NCI-H2227 treated with DMSO at 0.1 percent for 48 hours (cell line): ENCODE results near the gene DENR.
A peak's percentile ranks its signal among the peaks of the same experiment; 100 is the strongest.
"Not testable (repeated sequence)": the region's sequence is repeated elsewhere in the genome, so short reads cannot be mapped to it uniquely, and the experiment has no call there.

Source experiments
- DNase-seq: peaks from one replicate; lab custom pipeline; 2025; lab: John Stamatoyannopoulos, UW

DENR gene, protein sequence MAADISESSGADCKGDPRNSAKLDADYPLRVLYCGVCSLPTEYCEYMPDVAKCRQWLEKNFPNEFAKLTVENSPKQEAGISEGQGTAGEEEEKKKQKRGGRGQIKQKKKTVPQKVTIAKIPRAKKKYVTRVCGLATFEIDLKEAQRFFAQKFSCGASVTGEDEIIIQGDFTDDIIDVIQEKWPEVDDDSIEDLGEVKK

DNA sequence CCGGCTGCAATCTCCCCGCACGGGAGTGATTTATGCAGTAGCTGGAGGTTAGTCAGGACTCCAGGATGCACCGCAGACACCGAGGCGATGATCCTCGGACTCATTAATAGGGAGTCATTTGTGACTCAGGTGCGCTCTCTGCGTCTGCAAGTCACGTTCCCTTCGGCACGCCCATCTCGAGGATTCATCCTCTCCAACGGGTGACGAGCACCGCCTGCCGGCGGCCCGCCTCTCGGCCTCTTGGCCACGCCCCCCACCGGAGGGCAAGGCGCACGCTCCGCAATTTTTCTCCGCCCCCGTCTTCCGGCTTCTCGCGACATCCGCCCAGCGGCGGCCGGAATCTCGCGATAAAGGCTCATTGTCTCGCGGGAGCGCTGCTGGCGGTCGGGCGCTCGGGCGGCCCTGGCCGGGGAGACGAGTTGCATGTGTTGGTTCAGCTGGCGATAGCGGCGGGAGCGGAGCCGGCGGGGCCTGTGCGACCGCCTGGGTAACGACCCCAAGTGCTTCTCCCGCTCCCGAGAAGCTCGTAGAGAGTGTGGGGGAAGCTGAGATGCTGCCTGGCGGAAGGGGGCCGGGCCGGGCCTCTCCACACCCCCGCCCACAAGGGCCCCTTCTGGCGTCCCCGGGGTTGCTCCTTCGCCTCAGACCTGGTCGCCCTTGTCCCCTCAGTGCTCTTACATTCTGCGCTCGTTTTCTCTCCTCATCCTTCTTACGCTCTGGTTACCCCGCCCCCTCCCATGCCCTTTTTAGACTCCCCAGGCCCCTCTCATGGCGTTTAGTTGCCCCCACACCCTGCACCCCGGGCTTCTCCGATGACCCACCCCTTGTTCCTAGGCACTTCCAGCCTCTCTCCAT is at the start of gene DENR:
Gene DENR, plus strand, starts transcription at position 361 of the 855 bp plus-strand sequence. CDS start 878 bp downstream, outside the sequence.
- peak; percentile 97 for DNase-seq

DNA sequence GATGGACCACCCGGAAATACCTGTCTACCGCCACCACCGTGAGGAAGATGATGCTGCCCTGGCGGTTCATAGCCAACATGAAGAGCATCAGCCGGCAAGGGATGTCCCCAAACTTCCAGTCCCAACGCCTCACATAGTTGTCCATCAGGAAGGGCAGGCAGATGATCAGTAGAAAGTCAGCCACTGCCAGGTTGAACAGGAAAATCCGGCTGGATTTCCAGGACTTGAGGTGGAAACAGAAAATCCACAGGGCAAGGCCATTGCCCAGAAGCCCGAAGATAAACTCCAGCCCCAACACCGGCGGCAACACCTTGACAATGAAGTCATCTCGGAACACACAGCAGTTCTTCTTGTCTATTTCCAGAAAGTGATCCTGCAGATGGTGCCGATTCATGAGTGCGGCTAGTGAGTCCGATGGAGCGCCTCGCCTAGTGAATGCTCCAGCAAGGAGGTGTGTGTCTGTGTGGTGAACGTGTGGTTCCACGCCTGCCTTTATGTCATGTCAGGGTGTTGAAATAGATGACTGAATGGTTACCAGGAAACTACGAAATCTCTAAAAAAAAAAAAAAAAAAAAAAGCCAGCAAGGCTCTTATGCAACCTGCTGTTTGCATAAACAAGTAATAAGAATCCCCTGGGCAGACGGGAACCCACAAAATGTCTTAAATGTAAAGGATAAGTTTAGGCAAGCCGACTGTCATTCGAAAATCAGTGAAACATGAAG is 49.6 kb upstream of the DENR start, which contains the start of gene HCAR2:
Gene HCAR2, minus strand, starts transcription at position 468 of the 722 bp plus-strand sequence. Its CDS starts 74 bp downstream, at position 394.
- not testable (repeated sequence) for DNase-seq

DNA sequence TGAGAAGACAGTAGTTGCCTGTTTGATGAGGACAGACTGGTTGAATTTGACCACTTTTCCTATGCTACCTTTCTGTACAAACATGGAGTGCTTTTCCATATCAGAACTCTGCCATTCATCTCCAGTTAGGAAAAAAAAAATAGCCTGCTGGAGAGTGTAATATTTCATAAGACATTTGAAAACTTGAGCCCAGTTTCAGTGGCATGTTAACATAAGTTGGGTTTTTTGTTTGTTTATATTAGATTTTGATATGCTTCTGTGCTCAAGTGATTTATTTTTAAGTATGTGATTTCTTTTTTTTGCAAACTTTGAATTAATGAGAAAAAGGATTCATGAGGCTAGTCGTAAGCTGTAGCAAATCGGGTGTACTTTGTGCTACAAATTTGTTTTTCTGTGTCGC is 48.8 kb upstream of the DENR start:
- DNase-seq = not testable (repeated sequence)

DNA sequence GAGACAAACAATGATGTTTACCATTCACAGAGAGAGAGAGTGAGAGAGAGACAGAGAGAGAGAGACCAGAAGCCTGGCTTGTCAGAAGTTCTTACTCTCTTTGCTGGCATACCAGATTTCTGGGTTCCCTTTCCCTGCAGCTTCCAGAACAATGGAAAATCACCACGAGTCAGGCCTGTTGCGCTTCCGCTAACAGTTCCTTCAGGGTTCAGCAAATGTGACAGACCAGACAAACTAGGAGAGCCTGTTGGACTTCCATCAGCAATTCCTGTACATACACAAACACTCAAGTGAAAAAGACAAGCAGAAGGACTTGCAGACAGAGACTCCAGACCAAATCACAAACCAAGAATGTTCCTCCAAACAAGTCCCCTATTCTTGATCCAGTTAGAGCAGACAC is 43.3 kb upstream of the DENR start:
- not testable (repeated sequence) for DNase-seq

DNA sequence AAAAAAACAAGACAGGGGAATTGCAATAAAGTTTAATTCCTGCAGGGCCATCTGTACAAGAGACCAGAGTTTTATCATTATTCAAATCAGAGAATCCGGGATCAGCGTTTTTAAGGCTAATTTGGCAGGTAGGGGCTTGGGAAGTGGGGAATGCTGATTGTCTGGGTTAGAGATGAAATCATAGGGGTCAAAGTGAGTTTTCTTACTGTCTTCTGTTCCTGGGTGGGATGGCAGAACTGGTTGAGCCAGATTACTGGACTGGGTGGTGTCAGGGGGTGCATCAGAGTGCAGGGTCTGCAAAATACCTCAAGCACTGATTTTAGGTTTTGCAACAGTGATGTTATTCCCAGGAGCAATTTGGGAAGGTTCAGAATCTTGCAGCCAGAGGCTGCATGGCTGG is 42.3 kb upstream of the DENR start:
- DNase-seq = not testable (repeated sequence)

DNA sequence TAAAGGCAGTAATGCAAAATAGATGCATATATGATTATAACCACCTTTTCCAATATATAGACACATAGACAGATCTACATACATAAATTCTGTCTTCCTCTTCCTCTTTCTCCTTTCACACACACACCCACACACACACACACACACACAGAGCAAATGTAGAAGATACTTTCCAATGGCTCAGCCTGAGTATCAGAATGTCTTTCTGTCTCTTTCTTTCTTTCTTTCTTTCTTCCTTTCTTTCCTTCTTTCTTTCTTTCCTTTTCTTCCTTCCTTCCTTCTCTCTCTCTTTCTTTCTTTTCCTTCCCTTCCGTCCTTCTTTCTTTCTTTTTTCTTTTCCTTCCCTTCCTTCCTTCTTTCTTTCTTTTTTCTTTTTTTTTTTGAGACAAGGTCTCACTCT is 41.4 kb upstream of the DENR start:
- DNase-seq = not testable (repeated sequence)

DNA sequence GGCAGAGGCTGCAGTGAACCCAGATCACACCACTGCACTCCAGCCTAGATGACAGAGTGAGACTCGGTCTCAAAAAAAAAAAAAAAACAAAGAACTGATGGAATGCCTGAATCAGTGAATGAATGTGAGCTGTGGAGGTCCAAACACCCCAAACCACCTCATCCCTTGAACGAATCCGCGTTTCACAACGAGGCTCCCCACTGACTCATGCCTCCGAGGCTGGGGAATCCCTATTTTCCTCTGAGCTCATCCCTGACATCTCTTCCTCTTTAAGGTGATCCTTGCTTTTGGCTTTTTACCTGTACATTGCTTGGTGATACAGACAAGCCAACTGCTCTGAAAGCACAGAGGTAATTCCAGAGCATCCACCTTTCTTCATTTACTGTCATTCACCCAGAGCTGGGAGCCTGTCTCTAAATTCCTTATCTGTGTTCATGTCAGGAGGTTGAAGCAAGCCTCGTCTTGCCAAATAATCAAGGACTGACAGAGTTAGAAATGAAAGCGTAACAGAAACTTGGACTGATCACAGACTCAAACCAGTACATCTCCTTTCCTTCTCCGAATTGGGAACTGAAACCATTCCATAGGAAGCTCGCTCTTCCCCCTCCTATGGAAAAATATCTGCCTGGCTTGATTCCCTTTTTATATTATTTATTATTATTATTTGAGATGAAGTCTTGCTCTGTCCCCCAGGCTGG is 39.0 kb upstream of the DENR start:
- not testable (repeated sequence) for DNase-seq

DNA sequence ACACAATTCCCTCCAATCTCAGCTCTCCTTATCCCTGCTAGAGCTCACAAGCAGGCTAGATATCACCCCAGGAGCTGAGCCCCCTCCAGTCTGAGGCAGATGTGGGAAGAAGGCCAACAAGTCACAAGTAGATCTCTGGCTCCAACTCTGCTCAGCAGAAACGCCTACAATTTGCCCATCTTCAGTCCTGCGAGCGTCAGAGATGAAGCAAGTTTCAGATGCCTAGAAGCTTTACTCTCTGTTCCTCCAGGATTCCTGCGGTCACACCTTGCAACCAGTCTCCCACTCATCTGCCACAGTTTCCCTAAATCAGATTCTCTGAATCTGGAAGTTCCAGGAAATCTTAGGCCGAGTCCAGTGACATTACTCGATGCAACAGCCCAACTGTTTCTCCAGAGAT is 37.4 kb upstream of the DENR start:
- not testable (repeated sequence) for DNase-seq

DNA sequence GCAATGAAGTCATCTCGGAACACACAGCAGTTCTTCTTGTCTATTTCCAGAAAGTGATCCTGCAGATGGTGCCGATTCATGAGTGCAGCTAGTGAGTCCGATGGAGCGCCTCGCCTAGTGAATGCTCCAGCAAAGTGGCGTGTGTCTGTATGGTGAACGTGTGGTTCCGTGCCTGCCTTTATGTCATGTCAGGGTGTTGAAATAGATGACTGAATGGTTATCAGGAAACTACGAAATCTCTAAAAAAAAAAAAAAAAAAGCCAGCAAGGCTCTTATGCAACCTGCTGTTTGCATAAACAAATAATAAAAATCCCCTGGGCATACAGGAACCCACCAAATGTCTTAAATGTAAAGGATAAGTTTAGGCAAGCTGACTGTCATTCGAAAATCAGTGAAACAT is 36.0 kb upstream of the DENR start, which contains the start of gene HCAR3:
Gene HCAR3, minus strand, starts transcription at position 154 of the 400 bp plus-strand sequence. Its CDS starts 74 bp downstream, at position 80.
- not testable (repeated sequence) for DNase-seq

DNA sequence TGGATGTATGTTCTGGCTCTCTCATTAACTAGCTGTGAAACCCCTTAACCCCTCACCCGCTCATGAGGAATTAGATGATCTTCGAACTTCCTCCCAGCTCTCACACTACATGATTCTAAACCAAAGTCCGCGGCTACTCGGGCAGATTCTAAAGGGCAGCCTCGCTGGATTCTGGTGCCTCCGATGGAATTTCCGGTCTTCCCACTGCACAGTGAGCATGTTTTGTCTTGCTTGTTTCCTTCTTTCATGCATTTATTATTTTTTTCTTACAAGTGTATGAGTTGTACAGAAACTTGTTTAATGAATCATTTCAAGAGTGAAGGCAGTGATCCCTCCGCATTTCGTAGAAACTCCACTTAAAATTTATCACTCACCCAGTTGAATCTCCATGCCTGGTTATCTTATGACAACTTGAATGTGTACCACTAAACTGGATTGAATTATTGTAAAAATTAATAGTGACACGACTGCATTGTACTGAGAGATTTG is 31.5 kb upstream of the DENR start:
- DNase-seq = no peak

DNA sequence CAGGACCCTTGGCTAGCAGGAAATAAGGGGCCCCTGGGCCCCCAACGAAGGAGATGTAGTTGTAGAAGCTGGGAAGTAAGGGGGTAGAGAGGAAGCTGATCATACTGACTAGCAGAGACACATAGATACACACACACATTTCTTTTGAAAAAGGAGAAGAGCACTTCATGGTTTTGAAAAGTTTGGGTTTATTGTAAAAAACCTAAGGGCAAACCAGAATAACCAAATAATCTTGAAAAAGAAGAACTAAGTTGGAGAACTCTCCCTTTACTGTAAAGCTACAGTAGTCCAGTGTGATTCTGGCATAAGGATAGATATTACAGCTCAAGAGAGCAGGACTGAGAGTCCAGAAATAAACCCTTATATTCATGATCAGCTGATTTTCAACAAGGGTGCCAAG is 30.2 kb upstream of the DENR start:
- DNase-seq = no peak

DNA sequence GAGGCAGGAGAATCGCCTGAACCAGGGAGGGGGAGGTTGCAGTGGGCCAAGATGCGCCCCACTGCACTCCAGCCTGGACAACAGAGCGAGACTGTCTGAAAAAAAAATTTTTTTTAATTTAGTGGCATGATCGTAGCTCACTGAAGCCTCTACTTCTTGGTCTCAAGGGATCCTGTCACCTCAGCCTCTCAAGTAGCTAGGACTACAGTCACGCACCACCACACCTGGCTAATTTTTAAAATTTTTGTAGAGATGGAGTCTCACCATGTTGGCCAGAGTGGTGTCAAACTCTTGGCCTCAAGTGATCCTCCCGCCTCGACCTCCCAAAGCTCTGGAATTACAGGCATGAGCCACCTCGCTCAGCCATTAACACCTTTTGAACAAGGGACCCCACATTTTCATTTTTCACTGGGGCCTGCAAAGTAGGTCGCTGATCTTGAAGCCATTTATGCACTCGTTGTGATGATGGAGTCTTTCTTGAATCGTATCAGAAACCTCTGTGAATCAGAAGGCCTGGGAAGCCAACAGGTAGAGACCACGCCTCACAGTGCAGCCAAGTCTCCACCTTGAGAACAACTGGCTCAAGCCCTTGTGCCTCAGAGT is 27.9 kb upstream of the DENR start:
- DNase-seq = no peak

DNA sequence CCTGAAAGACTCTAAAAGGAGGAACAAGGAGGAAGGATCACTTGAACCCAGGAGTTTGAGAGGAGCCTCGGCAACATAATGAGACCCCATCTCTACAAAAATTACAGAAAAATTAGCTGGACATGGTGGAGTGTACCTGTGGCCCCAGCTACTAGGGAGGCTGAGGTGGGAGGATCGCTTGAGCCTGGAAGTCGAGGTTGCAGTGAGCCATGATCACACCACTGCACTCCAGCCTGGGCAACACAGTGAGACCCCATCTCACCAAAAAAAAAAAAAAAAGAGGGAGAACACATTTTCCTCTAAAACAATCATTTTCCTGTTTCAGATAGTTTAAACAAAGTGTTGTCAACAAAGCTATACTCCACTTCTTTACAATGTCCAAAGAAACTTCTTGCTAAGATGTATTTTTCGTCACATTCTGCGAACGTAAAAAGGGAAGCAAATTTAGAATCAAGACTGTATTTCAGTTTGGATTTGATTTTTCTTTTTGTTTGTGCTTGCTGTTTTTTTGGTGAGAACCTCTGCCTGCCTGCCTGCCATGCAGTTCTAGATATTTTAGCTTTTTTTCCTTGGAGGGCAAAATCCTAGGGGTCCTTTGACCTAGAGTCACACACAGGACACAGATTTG is 27.1 kb upstream of the DENR start:
- no peak for DNase-seq

DNA sequence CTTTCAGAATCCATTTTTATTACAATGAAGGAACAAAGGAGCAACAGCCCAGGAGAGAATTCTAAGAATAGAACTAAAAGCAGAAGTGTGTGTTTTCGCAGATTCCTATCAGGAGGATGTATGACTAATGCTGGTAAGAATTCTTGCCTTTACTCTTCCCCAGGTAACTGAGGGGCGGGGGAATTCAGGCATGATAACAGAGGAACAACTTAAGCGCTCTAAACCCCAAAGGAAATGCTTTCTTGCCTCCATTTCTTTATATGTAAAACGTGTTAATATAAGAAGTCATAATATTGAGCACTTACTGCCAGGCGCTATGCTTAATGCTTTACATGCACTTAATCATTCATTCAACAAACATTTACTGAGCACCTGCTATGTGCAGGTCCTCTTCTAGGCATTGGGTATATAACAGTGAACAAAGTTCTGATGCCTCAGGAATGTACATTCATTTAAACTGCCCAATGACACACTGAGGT is 26.5 kb upstream of the DENR start:
- DNase-seq = no peak

DNA sequence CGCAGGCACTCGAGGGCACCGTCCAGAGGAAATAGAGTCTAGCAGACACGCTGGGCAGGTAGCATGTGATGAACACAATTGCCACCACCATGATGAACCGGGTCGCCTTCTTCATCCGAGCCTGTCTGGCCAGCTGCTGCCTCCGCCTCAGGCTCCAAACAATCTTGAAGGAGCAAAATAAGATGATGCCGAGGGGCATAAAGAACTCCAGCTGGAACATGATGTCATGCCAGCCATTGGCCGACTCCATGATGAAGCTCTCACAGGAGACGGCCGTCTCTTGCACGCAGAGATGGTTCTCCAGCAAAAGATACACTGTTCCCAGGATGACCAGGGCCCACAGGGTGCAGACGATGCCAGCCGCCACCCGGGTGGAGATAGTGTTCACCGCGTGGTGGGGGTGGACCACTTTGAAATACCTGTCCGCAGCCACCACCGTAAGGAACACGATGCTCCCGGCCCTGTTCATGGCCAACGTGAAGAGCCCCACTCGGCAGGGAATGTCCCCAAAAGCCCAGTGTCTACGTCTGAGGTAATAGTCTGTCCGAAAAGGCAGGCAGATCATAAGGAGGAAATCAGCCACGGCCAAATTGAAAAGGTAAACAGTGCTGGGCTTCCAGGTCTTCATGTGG is 22.9 kb upstream of the DENR start:
- DNase-seq = no peak

DNA sequence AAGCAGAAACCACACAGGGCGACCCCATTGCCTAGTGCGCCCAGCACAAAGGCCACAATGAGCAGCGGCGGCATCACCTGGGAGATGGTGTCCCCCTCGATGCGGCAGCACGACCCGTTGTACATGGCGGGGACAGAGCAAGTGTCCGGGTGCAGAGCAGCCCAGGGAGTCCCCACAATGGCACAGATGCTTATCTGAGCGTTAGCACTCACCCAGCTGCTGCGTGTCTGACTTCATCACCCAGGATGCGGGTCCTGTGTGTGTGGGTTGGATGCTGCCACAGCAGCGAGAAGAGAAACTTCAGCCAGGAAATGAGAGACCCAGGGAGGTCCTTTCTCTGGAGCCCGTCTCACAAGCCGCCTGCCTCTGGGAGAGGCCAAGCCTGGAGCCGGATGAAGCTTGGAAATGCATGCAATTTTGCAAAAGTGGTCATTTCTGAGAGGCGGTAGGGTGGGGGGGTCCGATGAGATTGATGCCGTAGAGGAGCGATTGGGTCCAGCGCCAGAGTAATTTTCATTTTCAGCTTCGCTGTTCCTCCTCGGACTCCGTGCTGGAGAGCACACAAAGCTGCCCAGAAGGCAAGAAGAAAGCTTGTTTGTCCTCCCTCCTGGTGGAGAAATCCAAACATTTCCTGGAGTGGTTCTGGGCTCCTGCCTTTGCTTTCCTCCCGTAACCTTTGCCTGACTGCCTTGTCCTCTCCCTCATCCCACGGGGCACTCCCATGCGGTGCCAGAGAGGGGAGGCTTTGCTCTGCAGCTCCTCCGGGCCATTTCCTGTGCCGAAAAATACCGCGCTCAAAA is 22.2 kb upstream of the DENR start, which contains the start of gene HCAR1:
Gene HCAR1, minus strand, starts transcription at position 630 of the 800 bp plus-strand sequence. Its CDS starts 505 bp downstream, at position 125.
- no peak for DNase-seq

DNA sequence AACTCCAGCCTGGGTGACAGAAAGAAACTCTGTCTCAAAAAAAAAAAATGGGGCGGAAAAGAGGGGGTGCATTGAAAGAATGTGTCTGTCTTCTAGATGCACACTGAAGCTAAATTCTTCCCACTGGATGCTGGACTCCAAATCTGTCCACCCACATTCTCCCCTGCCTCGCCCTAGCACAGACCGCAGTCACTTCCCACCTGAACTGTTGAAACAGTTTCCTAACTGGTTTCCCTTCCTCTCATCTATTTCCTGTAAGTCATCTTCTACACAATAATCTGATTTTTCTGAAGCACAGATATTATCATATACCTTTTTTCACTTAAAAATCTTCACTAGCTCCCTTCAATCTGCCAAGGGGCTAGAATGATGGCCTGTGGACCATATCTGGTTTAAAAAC is 20.5 kb upstream of the DENR start:
- no peak for DNase-seq

DNA sequence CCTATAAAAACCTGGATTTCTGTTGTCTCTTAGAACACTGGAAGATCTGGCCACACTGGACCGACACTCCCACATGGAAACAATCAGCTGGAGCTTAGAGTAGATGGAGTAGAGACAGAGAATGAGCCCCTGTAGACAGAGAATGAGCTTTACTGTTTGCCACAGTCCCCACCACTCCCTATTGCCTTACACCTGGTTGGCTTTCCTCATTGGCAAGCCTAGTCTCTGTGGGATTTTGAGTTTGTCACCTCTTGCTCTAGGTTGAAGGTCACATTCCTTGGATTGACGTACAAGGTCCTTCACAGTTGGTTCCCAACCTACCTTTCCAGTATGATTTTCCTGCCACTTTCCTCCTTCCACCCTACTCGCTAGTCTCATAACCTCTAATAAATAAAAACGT is 20.0 kb upstream of the DENR start:
- no peak for DNase-seq

DNA sequence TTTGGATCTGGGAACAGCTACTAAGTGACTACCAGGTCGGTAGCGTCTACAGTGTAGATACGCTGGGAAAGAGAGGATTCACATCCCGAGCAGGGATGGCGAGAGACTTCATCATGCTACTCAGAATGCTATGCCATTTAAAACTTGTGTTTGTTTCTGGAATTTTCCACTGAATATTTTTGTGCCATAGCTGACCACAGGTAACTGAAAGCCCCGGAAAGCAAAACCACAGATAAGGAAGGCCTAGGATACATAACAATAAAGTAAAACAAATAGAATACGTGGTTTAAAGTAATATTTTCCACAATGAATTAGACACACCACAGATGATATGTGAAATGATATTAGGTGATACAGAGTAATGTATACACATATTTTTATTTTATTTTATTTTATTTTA is 14.1 kb upstream of the DENR start:
- no peak for DNase-seq
